Prostate gland (tissue), 2 donors: ENCODE data around the gene NGDN.

Source experiments
- POLR2A ChIP-seq: fragments of 450-650 bp; IDR thresholded peaks from one replicate; pipeline ENCODE4 v1.6.1; 2016; ENCODE audit warnings: antibody characterized with exemption, mild to moderate bottlenecking
- POLR2AphosphoS5 ChIP-seq: sonication (generic); formaldehyde crosslinking; IDR thresholded peaks from one replicate; pipeline ENCODE4 v1.6.1; 2017; ENCODE audit warnings: antibody characterized with exemption
- TF ChIP-seq, protein P1 (sequence below), 4 experiments: fragments of 200-600 bp in 2 of 4; fragments of 450-650 bp in 2 of 4; sonication (generic) in 2 of 4; IDR thresholded peaks; 1 replicate in 3 of 4; 2 replicates in 1 of 4; pipeline ENCODE4 v1.5.1; 2016 to 2019; ENCODE audit warnings: antibody characterized with exemption in 4 of 4, mild to moderate bottlenecking in 2 of 4, moderate library complexity in 2 of 4

GRCh38 chr14:23432946-23433345 lies 36.6 kb upstream of the NGDN start:
- no peak for TF ChIP-seq POLR2AphosphoS5
- no peak for TF ChIP-seq POLR2A
- TF ChIP-seq, protein P1, sequence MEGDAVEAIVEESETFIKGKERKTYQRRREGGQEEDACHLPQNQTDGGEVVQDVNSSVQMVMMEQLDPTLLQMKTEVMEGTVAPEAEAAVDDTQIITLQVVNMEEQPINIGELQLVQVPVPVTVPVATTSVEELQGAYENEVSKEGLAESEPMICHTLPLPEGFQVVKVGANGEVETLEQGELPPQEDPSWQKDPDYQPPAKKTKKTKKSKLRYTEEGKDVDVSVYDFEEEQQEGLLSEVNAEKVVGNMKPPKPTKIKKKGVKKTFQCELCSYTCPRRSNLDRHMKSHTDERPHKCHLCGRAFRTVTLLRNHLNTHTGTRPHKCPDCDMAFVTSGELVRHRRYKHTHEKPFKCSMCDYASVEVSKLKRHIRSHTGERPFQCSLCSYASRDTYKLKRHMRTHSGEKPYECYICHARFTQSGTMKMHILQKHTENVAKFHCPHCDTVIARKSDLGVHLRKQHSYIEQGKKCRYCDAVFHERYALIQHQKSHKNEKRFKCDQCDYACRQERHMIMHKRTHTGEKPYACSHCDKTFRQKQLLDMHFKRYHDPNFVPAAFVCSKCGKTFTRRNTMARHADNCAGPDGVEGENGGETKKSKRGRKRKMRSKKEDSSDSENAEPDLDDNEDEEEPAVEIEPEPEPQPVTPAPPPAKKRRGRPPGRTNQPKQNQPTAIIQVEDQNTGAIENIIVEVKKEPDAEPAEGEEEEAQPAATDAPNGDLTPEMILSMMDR (IDR thresholded peaks at IDR 0.05), result no peak
